H1 (cell line): ENCODE results near the gene ABHD12.

Experiments used
- CTCF ChIP-seq, 3 experiments: IDR thresholded peaks; 1 replicate in 2 of 3; 2 replicates in 1 of 3; pipeline versions ENCODE4 v1.5.1 to v1.6.1; 2011; ENCODE audit warnings: low read length in 3 of 3, mild to moderate bottlenecking in 3 of 3, inconsistent platforms in 2 of 3, low read depth in 1 of 3, moderate library complexity in 1 of 3; ENCODE audit not compliant: insufficient read depth in 1 of 3; ENCODE audit errors: control extremely low read depth in 1 of 3
- PHF8 ChIP-seq: fragments of 200-600 bp; sonication (generic); conservative IDR thresholded peaks from 2 replicates; pipeline ENCODE4 v1.7.1; 2012; ENCODE audit warnings: low read depth, mild to moderate bottlenecking, inconsistent platforms, low read length, moderate library complexity
- TAF7 ChIP-seq: optimal IDR thresholded peaks from 2 replicates; pipeline ENCODE3; 2011; ENCODE audit warnings: low read depth, mild to moderate bottlenecking, inconsistent platforms, low read length, moderate library complexity, borderline replicate concordance

- TF ChIP-seq TAF7, result no peak
- TF ChIP-seq PHF8, result no peak
- TF ChIP-seq CTCF (IDR thresholded peaks at IDR 0.05; ENCODE audit: control extremely low read depth in 1 of 3, insufficient read depth in 1 of 3, low read depth in 1 of 3, low read length in 3 of 3), result no peak
Measured at GRCh38 chr20:25281541-25281991, 109.1 kb downstream of the ABHD12 start.
